GM19193 (cell line): ENCODE data around the gene THEM5.

Source experiments
- POLR2A ChIP-seq: IDR thresholded peaks from 4 replicates; pipeline ENCODE4 v1.6.1; 2011; ENCODE audit not compliant: insufficient read depth, insufficient read length; ENCODE audit errors: extremely low read depth

Gene THEM5

GRCh38 chr1:151853411-151853943 is at the start of gene THEM5:
Gene THEM5, minus strand, starts transcription at chr1:151853712. Its CDS starts 147 bp downstream, at chr1:151853565.
- TF ChIP-seq POLR2A: no peak

DNA sequence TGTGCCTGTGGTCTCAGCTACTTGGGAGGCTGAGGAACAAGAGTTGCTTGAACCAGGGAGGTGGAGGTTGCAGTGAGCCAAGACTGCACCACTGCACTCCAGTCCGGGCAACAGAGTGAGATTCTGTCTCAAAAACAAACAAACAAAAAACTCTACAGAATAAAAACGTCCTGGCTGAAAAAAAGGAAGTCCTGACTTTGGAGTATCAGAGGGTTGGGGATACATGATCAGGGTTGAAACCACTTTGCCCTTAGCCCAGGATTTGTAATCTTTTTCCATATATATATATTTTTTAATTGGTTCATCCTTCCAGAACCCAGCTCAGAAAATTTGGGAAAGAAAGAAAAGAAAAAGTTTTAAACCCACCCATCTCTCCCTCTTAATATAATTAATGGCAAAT is 49.3 kb upstream of the THEM5 start:
- no peak for TF ChIP-seq POLR2A

DNA sequence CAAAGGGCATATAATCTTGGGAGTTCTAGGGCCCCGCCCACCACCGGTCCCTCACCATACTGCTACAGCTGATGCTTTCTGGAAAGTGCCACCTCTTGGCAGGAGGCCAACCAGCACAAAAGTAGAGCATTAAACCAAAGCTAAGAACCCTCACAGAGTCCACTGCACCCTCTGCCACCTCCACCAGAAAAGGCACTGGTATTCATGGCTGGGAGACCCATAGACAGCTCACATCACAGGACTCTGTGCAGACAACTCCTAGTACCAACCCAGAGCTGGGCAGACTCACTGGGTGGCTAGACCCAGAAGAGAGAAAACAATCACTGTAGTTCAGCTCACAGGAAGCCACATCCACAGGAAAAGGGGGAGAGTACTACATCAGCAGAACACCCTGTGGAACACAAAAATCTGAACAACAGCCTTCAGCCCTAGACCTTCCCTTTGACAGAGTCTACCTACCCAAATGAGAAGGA is 45.0 kb upstream of the THEM5 start:
- no peak for TF ChIP-seq POLR2A

- TF ChIP-seq POLR2A: no peak
Observed at GRCh38 chr1:151897991-151898431, 44.5 kb upstream of the THEM5 start.

DNA sequence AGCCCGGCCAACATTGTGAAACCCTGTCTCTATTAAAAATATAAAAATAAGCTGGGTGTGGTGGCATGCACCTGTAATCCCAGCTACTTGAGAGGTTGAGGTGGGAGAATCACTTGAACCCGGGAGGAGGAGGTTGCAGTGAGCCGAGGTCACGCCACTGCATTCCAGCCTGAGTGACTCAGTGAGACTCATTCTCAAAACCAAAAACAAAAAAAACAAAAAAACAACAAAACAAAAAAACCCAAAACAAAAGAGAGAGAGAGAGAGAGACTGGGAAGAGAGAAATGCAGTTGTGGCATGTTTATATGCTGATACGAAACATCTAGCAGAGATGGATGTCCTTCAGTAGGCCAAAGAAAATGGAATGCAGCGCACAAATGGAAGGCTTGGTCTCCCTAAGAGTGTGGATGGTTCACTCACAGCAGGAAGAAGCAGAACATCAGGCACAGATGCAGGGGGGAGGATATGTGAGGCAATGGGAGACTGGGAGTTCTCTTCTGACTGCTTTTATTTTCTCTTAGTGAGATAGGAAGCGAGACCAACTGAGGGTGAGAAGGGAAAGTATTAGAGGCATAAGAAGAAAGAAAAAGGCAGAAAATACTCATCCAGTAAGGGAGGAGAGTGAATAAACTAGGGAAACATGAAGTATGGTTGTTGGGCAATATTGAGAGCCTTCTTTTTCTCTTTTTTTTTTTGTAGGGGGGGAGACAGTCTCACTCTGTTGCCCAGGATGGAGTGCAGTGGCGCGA is 39.8 kb upstream of the THEM5 start:
- no peak for TF ChIP-seq POLR2A

GRCh38 chr1:151892190-151892589 is 38.7 kb upstream of the THEM5 start:
- TF ChIP-seq POLR2A: no peak

DNA sequence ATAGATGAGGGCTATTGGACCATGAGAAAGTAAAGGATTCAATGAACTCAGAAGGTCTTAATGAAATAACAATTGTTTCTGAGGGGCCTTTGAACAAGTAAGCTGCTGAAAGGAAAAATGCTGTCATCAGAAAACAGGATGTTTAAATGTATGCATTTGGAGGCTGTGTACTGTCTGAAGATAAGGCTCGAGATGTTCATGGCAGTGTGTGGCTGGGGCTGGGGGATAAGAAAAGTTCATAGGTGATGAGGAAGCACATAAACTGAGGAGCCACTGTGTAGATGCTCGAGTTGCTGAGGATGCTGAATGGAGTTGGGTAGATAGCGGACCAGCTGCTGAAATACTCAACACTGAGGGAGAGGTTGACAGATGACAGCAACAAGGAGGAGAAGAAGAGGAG is 38.0 kb upstream of the THEM5 start:
- no peak for TF ChIP-seq POLR2A

- no peak for TF ChIP-seq POLR2A
Observed at GRCh38 chr1:151888972-151889570, 35.6 kb upstream of the THEM5 start.

- no peak for TF ChIP-seq POLR2A
Observed at GRCh38 chr1:151887028-151887427, 33.5 kb upstream of the THEM5 start.

GRCh38 chr1:151885479-151885878 is 32.0 kb upstream of the THEM5 start:
- TF ChIP-seq POLR2A: no peak

DNA sequence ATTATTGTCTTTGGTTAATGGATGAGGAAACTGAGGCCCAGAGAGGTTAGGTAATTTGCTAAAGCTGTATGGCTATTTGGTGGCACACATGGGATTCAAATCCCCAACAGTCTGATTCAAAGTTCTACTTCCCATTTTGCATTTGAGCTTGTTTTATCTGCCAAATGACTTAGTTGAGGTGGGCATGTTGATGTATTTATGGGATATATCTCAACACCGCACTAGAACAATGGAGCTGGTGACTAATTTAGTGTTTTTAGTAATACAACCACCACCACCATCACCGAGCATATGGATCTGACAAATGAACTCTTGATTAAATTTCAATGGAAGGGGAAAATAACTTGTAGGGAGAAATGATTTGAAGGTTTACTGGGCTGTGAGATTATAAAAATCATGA is 29.0 kb upstream of the THEM5 start:
- TF ChIP-seq POLR2A: no peak

GRCh38 chr1:151881479-151881878 is 28.0 kb upstream of the THEM5 start:
- TF ChIP-seq POLR2A: no peak

GRCh38 chr1:151875419-151876097 is 22.0 kb upstream of the THEM5 start:
- TF ChIP-seq POLR2A: no peak

DNA sequence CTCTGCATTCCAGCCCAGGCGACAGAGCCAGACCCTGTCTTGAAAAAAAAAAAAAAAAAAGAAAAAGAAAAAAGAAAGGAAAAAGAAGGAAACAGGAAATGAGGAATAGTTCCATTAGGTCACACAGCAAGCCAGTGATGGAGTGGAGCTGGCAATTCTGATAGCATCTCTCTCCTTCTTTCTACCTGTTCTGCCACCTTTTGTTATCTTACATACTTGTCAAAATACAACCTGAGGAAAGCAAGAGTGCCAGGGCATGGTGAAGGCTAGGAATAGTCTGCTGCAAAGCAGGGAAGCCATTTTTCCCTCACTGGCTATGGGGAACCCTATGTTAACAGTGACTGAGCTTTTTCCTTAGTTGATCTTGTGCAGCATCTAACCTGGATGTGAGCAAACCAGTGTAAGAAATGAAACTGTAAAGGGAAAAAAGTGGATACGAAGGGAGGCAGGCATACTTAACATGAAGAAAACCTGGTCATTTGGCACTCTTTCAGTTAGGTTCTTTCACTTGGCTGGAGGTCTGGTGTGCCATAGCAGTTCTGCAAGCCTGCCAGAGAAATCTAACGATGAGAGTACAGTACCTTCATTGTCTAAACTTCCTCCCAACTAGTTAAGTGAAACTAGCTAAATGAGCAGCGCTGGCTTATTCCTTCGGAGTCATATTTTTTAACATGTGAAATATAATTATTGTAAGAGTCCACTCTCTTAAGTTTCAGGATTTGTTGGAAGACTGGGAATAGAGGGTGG is 17.9 kb upstream of the THEM5 start:
- TF ChIP-seq POLR2A: no peak

DNA sequence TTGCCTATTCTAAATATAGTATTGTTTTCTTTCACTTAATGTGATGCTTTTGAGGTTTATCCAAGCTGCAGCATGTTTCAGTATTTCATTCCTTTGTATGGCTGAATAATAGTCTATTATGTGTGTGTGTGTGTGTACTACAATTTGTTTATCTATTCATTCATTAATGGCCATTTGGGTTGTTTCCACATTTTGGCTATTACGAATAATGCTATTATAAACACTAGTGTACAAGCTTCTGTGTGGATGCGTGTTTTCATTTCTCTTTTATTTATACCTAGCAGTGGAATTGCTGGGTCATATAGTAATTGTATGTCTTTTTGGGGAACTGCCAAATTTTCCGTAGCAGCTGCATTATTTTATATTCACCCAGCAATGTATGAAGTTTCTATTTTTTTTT is 15.0 kb upstream of the THEM5 start:
- no peak for TF ChIP-seq POLR2A
